Measurements from ENCODE around the gene DNAI2.

Gene DNAI2

DNA sequence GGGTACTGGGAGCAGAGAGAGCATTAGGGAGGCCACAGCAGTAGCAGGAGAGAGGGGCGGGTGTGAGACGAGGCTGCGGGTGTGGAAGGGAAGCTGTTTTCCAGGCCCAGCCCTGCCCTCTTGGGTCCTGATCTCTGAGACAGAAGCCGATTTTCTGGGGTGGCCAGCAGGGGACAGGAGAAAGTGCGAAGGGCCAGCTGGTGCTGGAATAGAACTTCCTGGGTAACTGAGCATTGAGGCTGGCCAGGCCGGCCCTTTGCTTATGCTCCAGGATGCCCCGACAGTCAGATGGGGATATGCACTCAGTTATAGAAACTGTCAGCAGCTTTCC lies 86.8 kb downstream of the DNAI2 start:
- no peak for DNase-seq

DNA sequence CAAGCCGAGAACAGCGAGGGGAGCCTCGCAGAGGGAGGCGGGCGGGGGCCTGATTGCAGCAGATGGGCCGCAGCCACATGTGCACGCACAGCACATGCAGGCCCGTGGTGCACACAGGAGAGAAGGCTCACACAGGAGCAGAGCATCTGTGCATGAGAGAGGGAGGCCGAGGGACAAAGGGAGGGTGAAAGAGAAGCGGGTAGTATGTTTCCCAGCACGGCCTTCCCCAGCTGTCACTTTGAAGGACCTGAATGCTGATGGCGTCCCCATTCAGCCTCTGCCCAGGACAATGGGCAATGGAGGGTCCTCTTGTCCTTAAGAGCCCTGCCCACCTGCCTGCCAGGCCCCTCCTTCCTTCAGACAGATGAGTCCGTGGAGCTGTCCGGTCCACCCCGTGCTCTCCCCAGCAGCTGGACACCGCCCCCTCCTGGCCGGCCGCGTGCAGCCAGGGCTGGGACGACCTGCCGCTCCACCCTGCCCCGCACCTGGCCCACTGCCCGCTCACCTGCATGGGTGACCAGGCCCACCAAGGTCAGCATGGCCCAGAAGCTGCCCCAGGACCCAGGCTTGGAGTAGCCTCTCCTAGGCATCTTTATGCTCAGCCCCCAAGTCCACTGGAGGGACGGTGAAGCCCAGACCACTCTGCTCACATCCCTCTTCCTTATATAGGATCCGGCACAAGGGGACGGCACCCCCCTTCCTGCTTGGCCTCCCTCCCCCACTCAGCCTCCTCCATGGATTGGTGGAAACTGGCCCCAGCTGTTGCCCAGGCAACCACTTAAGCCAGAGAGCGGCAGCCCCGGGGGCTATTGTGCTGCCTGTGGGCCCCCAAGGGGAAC lies 87.4 kb downstream of the DNAI2 start, which contains the start of gene BTBD17:
BTBD17 (minus strand) TSS at position 639 of the 839 bp plus-strand sequence; CDS start at position 590, 49 bp downstream.
- DNase-seq = peak in 51 of 56 donors; percentile 26 to 84 (median 58)

DNA sequence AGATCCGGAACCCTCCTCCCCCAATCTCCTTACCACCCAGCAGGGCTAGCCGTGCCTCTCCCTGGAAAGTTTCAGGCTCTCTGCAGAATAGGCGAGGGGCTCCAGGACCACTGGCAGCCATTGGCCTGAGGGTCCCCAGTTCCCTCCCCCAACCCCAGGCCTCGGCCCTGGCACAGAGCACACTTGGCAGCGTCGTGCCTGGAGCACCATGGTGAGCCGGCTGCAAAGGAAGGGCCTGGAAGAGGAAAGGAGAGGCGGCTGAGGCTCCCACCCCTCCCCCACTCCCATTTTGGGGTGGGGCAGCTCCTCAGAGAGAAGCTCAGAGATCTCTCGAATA lies 88.0 kb downstream of the DNAI2 start:
- DNase-seq = peak in 11 of 56 donors; percentile 20 to 61 (median 53)

DNA sequence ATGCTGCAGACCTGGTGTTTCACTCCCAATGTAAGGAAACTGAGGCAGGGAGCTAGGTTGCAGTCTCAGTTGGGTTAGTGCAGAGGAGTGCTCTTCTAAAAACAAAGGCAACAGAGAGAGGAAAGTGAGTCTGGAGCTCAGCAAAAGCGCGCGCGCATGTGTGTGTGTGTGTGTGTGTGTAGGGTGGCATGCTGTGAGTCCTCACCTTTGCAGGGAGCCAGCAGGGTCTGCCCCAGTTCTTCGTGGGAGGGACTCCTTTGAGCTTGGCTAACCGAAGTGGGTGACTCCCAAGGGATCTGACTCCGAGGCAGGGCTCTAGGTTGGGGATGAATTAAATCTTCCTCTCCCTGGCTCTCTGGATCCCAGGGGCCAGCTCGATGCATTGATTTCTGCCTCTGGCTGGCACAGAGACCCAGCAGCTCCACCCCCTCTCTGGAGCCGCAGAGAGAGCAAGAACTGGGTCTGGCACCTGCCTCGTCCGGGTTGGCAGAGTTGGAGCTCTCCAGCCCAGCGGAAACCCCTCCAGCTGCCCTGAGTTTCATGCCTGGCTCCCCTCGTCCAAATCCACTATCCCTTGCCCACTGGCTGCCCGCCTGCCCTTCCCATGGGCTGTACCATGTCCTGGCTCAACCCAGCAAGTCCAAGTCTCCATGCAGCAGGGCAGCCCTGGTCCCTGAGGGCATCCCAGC lies 88.9 kb downstream of the DNAI2 start:
- peak in 48 of 56 donors; percentile 11 to 82 (median 44) for DNase-seq
